HPDE6-E6E7 (cell line): Measurements from ENCODE around the gene HOXA7.
A peak's percentile ranks its signal among the peaks of the same experiment; 100 is the strongest.

Source experiments
- DNase-seq: peaks from one replicate; pipeline ENCODE4 v3.0.0; 2011; ENCODE audit warnings: missing footprints; ENCODE audit errors: extremely low spot score

Gene HOXA7

DNA sequence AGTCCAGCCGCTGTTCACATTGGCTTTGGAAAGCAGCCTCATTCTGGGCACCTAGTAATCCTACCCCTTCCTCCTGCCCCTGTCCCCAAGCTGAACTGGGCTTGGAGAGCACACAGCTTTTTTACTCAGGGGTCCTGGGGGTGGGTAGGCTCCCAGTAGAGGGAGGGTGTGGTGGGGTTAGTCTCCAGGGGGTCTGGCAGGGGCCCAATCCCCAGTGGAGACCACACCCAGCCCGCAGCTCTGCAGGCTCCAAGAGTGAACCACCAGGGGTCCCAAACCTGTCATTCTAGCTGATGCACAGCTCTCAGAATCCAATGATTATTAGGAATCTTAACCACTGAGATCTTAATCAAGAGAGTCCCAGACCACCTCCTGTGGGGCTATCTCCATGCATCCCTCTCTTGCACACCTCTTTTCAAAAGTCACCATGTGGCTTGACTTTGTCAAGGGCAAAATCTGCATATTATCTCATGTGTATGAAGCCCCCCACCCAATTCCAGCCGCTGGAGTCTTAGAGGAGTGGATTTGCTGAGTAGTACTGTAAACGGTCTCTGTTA, 25.9 kb upstream of the HOXA7 start:
- no peak for DNase-seq

DNA sequence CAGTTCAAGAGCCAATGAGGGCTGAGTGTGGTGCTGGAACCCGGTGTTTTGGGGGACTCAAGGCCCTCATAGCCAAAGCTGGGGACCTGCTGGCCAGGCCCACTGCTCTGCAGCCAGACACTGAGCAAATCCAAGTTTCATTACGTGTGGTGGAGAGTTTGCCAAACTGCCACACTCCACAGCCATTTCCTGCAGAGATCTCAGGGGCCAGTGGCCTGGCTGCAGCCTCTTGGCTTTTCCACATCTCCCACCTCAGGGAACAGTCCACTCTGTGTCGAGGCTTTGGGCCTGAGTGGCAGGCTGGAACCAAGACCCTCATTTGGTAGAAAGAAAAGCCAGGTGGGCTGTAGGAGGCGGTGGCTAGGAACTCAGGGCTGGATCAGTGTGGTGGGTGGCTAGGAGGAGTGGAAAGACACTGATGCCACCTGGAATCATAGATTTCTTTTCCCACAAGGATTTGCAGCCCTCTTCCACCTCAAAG, 25.4 kb upstream of the HOXA7 start:
- DNase-seq = no peak

DNA sequence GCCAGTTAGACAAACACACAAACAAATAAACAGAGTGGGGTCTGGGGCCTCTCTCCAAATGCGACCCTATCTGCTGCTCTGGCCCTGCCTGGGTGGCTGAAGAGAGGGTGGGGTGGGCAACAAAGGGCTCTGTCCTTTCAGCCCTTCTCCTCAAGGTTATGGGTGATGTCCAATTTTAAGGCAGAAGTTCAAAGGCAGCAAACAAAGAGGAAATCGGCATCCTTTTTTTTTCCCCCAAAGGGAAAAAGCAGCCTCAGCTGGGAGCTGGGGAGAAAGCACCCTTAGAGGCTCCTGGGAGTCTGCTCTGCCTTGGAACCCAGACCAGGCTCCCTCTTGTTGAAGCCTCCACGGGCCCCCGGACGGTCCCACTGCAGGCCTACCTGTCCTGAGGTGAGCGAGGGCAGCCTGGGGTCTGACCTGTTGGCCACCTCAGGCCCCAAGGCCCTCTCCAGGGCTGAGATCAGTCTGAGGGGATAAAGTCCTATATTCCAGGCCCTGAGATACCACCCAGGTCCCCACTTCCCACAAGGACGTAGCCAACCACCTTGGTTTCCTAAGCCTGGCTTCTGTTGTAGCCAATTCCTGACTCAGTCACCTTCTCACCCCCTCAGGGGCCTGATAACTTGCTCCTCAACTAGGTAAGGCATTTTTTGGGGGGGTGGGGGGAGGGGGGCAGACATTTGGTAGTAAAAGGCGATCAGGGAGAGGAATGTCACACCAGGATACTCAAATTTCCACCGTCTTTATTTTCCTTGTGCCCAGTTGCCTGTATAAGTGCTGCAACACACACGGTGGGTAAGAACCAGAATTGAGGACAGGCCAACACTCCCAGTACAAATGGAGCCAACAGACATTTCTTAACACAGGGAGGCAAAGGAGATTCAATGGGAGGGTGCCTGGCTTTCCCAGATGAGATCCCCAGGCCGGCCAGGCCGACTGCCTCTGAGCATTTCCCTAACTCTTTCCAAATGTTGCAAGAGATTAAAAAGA, 24.3 kb upstream of the HOXA7 start:
- no peak for DNase-seq

DNA sequence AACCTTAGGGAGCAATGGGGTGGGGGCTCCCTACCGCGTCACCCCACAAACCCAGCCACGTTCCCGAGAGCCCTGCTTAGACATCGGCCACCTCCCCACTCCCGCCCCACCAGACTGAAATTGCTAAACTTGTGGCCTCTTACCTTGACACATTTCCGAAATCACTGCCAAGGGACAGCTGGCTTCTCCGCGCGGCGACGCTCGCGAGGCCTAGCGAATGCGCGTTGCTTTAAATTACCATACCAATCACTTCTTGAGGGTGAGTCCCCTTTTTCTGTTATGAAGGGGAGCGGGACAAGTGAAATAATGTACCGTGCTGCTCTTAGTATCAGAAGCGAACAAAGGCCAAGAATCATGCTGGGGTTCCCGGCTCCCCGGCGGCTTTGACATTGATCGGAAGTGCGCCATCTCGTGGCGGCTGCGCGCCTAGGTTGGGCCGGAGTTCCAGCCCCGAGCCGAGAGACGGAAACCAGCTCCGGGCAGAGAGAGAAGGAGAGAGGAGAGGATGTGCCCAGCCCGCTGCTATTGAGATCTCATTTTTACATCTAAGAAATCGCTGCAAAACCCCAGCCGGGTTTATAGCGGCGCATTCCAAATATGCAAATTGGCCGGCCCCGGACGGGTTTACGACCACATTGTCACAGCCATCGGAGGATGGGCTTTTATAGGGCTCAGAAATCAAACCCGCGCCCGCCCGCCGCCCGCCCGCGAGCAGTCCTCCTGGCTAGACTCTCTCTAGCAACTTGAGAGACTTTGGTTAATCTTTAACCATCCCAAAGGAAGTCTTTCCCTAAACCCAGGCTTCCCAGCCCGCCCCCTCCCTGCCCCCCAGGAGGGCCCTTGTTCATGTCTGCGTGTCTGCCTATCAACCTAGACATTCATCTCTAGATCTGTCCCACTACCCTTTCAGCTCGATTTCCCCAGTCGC, 23.3 kb upstream of the HOXA7 start:
- peak; percentile 53 for DNase-seq

DNA sequence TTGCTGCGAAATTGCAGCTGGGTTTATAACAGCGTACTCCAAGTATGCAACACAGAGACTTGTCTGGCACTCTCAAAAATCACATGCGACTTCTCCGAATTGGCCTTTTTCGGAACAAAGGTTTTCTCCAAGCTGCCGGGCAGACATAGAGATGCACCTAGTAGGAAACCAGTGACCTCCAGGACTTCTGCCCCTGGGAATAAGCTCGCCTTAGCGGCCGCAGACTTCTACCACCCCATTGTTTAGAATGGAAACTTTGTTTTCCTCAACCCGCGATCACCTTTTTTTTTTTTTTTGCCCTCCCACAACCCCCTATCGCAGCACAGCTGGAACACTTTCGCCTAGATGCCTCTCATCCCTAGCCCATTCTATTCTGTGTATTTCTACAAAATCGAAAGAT, 22.6 kb upstream of the HOXA7 start:
- no peak for DNase-seq

DNA sequence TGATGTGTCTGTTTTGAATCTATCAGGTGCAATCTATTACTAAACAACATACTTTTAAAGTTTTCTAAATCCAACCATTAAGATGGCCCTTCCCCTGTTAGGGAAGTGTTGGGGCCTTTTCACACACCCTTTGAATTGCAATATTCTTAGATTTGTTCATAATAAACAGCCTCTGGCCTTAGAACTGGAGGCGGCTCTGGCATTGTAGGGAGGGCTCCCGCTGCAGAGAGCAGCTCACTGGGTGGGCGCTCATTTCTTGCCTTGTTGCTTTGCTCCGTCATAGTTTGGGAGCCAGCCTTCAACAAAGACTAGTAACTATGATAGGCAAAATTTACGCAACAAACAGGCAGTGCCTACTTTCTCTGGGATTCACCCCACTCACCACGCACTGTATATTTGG, 21.9 kb upstream of the HOXA7 start:
- no peak for DNase-seq

DNA sequence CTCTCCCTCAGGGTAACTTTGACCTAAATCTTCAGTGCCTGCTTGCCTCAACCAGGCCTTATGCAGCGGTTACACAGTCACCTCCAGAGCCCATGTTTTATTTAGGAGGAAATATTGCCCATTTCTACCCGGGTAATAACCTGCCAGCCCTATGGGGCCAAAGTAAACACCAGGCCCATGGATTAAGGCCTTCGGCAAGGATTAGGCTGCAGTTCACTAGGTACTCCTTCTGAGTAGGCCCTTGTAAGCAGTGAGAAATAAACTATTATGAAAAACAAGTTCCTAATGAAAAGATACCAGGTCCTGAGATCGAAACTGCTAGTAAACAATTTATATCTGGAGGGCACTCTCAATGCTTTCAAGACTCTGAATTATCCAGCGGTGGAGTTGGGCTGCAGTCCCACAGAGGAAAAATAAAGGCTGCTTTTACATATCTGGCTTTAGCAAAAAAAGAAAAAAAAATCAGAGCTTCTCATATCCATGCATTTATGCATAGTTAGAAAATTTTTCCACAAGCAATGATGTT, 21.4 kb upstream of the HOXA7 start:
- no peak for DNase-seq

DNA sequence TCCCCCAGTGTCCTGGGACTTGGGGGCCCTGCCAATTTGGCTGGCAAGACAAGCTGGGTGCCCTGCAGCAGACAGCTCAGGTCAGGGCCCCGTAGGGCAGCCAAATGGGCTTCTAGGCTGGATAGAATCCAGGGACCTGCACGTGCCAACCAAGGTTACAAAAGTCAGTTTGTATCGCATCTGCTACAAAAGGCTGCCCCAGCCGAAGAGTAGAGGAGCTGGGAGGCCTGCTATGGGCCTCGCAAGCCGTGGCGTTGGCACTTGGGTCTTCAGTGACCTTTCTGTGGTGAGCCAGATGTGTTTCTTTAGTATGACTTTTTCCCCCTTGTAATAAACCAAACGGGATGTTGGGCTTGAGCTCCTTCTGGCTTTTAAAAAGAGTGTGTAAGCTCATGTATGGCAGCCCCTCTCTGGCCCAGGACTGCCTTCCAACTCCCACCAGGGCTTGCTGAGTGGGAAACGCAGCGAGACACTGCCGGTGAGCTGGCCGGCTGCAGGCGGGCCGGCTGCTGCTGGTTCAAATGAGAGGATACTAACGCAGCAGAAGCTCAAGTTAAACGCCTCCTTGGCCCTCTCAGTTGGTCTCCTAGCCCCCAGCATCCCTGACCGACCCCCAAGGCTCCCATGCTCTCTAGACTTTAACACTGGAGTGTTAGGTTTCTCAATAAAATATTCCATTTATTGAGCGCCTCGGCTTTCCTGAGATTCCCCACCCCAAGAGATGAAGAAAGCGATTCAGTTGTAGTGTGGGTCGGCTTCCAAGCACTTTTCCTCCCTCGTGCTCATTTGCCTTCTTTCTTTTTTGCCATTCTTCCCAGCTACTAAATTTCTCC, 20.7 kb upstream of the HOXA7 start:
- DNase-seq = no peak

DNA sequence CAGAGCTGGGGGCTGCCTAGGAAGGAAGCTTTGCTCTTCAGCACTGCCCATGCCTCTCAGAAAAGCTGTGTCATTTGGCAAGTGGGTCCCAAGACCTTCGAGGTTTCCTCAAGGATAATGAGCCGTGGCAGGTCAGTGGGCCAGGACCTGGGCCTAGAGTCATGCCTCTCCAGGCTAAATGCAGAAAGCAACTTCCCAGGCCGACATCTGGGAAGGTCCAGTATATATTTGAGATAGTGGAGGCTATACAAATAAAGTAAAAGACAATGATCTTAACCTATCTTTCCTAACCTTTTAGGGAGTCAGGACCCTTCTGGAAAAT, 20.0 kb upstream of the HOXA7 start:
- DNase-seq = no peak

DNA sequence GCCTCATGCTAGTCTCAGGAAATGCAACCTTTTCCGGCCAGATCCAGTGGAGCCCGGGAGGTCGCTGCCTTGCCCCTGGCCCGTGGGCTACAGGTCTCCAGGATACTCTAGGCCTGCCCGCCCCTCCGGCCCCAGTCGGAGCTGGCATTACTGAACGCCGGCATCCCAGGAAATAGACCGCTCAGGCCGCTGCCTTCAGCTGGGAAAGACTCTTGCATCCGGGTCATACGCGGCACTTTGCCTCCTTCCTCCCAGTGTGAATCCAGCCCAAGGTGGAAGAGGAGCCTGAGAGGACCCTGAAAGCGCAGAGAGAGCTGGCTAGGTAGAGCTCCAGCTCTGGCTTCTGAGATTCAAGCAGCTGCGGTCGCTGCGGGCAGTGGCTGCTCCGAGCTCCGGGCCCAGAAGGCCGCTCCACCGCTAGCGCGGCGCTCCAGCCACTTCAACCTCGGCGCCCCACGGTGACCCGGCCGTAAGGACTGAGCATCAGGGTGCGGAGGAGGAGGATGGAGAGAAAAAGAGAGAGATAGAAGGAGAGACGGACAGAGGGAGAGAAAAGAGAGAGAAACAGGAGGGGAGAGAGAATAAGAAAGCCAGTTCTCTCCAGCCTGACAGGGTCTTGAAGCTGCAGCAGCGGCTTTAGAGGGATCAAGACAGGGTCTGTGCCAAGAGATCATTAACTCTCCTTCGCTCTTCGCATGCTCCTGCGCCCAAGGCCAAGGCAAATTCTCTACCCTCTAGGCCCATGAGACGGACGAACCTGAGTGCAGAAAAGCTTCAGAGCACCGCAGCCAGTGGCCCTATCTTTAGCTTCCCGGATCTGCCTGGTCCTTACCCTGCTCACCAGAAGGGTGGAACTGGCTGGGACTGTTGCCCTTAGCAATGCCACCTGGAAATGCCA, 19.4 kb upstream of the HOXA7 start:
- no peak for DNase-seq

DNA sequence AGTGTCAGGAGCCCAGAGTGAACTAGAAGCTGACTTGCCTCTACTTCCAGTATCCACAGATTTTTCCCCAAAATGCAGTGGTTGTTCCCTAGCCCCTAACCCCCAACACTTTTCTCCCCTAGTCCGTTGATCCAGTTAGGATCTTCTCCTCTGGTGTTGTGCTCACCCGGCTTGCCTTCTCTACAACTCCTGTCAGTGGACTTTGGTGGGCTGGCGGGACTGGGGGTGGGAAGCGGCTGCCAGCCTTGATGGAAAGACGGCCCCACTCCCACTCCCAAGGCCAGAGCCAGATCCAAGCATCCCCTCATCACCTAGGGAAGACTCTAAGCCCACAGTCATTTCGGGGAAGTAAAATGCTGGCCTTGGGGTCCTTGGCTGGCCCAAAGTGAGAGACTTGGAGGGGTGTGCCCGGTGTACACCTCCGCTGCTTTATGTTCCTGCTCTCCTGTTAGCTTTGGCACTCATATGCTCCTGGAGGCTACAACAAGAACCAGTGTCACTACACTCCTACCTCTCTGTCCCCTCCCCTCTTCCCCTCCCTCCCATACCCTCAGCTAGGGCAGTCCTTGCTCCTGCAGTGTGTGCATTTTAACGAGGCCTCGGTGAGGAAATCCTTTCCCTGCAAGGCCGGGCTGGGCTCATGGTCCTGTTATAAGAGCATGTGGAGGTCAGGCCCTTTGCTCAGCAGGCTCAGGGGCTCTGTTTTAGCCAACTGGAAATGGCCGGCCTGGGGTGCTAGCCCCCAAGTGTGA, 18.6 kb upstream of the HOXA7 start:
- DNase-seq = no peak

DNA sequence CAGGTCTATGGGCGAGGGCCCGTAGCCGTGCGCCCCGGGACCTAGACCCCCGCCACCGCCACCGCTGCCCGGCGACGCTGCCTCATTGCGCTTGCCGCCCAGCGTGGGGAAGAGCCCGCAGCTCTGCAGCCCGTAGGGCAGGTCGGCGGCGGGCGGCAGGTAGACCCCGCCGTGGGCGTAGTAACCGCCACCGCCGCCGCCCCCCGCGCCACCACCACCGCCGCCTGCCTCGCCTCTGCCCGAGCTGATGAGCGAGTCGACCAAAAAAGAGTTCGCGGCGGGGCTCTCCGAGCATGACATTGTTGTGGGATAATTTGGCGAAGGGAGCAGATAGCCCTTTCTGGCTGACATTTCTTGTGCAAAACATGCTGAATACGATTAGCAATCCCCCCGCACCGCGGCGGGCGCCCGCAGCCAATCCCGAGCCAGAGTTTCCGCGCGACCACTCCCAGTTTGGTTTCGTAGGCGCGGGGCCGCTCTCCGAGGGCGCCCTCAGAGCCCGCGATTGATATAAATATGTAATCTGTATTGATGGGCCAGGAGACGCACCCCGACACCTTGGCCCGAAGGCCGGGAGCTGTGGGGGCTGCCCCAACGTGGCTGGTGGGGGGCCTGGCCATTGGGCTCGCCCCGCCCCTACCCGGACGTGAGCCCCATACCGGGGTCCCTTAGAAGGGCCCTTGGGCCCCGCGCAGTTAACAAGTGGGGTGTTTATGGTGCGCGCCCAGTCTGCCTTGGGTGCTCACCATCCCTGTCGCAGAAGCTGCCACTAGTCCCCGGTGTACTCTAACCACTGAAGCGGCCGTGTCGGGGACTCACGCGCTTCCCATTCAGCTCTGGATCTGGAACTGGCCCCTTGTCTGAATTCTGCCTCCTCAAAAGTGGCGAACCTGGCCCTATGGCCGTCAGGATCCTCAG, 17.7 kb upstream of the HOXA7 start, which contains the start of gene HOXA10:
Gene HOXA10 (minus strand): TSS at position 365 of the 918 bp plus-strand sequence. CDS start 14 bp downstream, at position 351.
- DNase-seq = no peak

DNA sequence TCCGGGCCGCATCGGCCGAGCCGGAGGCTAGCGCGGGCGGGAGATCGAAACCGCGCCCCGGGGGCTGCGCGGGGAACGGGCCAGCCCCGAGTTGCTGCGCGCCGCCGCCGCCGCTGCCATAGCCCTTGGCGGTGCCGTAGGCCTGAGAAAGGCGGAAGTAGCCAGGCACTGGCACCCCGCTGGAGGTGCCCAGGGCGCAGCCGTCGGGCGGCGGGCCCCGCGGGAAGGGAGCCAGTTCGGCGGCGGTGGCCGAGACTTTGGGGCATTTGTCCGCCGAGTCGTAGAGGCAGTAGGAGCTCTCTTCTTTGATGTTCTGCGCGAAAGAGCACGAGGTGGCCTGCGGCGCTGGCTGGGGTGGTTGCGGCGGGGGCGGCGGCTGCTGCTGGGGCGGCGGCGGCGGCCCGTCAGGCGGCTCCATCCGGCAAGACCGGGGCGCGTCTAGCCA, 17.1 kb upstream of the HOXA7 start:
- no peak for DNase-seq

DNA sequence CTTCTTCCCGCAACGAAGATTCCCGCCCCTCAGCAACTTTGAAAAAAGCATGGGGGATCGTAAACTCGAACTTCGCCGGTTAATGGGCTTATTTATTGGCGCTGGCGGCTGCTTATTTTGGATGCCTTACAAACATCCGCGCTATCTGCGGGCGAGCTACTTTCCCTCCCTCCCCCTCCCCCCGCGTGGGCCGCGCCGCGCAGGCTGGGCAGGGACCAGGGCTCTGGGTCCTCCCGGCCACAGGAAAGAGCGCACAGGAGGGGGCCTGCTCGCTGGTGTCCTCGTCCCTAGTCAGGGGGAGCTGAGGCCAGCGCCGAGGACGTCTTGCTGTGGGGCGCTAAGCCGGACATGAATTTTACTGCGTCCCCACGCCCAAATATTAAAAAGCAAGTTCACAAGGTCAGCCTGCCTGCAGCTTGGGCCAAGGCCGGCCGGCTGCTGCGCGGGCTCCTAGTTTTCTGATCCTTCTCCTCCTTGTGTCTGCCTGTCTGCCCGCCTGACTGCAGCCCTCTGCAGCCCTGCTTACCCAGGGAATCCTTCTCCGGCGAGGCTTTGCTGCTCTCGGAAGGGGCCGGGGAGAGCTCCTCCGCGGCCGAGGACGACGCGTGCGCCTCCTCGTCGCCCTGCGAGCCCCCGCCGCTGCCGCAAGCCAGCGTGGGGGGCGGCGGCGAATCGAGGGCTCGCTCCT, 16.5 kb upstream of the HOXA7 start:
- DNase-seq = no peak

DNA sequence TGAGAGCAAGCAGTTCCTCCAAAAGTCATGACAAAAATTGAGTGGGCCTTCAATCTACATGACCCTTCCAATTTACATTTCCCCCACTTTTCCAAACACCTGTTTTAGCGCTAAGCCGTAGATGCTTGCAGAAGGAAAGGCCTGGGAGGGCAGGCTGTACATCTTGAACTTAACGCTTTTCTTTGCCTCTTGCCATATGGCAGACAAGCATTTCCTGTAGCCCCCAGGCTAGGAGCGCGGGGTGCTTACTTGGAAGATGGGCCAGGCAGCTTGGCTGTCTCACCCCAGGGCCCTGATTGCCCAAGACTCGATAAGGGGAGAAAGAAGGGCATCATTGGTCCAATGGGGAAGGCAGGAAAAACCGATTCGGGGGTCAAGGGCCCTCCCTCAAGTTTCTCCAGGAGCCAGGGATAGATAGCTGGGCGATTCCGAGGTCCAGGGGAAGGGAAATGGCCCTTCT, 15.9 kb upstream of the HOXA7 start:
- no peak for DNase-seq

DNA sequence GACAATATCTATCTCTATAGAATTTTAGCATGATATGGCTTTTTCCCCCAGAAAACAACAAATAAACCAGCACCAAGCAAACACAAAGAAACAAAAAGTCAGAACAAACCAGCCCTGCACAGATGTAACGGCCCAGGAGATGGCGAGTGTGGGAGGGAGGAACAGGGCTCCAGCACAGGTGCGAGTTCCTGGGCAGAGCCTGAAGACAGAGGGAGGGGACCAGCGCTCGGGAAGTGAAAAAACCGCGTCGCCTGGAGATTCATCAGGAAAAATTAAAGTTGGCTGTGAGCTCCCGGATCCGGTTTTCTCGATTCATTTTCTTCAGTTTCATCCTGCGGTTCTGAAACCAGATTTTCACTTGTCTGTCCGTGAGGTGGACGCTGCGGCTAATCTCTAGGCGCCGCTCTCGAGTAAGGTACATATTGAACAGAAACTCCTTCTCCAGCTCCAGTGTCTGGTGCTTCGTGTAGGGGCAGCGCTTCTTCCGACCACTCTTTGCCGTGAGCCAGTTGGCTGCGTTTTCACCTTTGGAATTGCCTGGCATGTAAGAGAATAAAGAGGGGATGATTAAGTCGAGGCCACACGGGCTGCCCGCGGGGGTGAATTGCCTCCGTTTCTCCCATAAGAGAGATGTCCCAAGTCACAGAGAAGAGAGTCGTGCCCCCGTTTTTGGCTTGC, 15.3 kb upstream of the HOXA7 start:
- no peak for DNase-seq

DNA sequence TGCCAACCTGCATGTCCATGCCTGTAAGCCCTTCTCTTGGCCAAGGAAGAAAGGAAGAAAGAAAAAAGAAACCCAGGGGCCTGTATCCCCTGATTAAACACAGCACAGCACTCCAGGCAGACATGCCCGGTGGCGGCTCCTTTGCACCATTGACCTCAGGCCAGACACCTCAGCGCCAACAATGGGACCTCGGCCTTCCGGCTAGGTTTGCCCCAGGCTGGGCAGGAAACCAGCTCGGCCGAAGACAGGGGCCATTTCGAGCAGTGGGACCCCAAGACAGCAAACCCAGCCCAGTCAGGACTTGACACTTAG, 14.8 kb upstream of the HOXA7 start:
- no peak for DNase-seq
